ENCODE data around the gene SIAH1.
"Not testable (repeated sequence)": the region's sequence is repeated elsewhere in the genome, so short reads cannot be mapped to it uniquely, and the experiment has no call there.

SIAH1 gene

GRCh38 chr16:48392407-48392806, 7.2 kb upstream of the SIAH1 start:
- DNase-seq = no peak

DNA sequence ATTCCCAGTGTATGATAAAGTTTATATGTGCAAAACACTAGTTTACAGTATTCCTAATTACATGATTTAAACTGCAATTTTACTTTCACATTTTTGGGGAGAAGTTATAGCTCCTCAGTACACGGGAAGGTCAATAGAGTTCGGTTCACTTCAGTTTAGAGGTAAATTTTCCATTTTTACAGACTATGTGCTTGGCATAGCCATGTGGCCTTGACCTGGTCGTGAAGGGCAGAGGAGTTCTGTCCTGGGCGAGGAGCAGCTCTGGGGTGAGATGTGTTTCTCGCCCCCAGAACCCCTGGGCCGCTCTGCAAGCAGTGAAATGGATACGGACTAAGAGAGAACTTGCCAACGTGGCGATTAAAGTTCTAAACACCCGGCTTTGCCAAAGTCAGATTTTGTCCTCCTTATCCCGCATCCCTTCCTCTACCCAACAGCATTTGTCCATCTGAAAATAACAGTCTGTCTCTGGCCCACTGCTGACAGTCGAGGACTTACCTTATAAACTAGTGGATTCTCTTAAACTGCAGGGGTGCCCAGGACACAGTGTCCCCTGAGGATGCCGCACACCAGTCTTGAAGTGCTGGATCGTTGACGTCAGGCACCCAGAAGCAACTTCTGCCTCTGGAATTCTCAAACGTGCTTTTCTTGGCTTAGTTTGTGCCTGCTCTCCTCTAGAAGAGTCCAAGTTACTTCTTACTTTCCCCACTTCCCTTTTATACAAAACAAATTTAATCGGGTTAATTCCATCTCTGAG, 1.5 kb upstream of the SIAH1 start:
- DNase-seq = no peak

DNA sequence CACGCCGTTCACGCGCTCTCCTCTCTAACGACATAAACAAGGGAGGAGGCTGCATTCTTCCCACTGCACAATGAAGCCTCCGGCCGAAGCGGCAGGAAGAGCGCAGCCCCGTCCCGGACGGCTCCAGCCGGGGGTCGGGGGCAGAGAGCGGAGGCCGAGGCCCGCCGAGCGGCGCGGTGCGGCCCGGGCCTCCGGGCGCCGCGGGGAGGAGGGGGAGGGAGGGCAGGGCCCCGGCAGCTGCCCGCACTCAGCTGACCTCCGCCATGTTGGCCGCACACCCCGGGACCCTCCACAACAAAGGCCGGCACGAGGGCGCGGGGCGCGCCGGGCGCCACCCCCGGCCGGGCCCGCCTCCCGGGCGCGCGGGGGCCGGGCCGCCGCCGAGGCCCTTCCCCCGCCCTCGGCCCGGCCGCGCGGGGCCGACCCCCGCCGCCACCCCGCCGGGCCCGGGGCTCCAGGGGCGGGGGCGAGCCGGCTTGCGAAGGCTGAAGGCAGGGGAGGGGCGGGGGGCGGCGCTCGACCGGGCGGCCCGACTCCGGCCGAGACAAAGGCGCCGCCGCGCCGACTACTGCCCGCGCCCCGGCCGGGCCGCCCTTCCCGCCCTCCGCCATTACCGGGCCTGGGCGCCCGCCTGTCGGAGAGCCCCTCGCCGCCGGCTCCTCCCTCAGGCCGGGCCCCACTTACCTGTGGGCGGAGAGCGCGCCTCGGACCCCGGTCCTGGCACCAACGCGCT, 527 bp downstream of the SIAH1 start:
- no peak for DNase-seq

- no peak for DNase-seq
These were observed 1.2 kb downstream of the SIAH1 start for GRCh38 chr16:48383877-48384519.

DNA sequence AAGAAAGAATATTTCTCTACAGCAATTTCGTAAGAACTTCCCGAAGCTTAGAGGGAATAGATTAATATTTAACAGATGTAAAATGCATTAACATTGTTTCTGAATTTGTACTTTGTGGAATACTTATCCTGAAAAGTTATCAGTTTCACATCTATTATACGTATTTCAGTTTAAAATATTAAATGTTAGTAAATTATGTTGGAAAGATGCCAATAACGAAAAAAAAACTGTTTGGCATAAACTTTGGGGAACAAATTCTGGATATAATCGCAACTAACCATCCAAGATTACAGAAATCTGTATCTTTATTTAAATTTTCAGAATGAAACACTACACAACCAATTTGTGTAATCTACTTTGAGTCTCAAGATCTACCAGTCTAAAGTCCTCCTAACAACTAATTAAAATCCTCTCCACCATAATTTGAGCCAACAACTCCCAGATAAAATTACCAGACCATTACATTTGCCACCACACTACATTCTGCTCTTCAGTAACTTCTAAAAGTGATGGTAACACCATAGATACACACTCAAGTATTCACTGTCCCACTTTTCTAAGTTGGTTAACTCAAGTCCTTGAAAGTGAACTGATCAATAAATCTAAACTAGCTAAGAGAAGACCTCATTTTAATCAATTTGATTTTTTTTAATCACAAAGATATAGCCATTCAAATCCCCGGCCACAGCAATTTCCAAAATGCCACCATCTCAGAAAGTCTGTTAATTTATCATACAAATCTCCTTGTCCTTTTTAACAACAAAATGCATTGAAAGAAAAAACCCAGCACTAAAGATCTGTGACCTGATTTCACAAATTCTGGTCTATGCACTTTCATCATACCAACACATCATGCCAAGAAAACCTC, 2.0 kb downstream of the SIAH1 start:
- no peak for DNase-seq

DNA sequence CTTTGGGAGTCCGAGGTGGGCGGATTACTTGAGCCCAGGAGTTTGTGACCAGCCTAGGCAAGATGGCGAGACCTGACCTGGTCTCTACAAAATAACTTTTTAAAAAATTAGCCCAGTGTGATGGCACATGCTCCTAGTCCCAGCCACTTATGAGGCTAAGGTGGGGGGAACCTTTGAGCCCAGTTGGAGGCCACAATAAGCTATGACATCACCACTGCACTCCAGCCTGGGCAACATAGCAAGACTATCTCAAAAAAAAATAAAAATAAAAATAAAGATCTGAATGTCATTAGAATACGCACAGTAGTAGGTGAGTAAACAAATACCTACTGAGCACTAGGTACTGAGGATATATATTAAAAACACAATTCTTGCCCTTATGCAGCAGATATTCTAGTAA, 3.1 kb downstream of the SIAH1 start:
- DNase-seq = no peak

DNA sequence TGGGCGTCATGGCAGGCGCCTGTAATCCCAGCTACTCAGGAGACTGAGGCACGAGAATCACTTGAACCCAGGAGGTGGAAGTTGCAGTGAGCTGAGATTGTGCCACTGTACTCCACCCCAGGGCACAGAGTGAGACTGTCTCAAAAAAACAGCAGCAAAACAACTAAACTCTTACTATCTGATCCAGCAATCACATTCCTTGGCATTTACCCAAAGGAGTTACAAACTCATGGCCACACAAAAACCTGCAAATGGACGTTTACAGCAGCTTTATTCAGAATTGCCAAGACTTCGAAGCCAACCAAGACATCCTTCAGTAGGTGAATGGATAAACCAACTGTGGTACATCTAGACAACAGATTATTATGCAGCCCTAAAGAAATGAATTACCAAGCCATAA, 4.0 kb downstream of the SIAH1 start:
- no peak for DNase-seq

- DNase-seq = no peak
These were observed 6.4 kb downstream of the SIAH1 start for GRCh38 chr16:48378836-48379235.

- DNase-seq = no peak
These were observed 6.9 kb downstream of the SIAH1 start for GRCh38 chr16:48378276-48378675.

DNA sequence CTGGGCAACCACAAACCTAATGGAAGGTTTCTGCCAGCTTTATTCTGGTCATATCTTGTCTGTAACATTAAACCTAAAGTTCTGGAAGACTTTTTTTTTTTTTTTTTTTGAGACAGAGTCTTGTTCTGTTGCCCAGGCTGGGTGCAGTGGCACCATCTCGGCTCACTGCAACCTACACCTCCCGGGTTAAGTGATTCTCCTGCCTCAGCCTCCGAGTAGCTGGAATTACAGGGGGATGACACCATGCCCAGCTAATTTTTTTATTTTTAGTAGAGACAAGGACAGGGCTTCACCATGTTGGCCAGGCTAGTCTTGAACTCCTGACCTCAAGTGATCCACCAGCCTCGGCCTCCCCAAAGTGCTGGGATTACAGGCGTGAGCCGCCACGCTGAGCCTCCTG, 7.9 kb downstream of the SIAH1 start:
- DNase-seq = not testable (repeated sequence)

- no peak for DNase-seq
These were observed 11.0 kb downstream of the SIAH1 start for GRCh38 chr16:48374255-48374654.

DNA sequence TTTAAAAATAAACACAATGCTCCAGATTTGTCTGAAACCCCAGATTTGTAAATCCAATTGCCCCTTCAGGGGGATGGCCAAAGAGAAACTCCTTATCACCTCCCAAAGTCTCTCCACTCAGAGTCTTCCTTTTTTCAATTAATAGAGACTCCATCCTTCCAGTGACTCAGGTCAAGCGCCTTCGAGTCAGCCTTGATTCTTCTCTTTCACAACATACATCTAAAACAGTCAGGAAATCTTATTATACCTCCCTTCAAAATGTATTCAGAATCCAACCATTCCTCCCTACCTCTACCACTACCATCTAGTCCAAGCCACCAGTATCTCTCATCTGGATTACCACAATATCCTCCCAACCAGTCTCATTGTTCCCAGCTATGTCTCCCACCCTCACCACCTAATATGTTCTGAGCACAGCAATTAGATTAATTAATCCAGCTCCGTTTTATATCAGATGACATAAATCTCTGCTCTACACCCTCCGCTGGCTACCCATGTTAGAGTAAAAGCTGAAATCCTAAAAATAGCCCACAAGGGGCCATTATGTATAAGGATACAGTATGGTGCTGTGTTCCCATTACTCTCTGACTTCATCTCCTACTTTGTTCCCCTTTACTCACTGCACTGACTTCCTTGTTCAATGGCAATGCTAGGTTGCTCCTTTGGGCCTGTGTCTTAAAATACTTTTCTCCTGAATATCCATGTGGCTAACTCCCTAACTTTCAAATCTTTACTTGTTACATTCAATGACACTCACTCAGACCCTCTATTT, 11.8 kb downstream of the SIAH1 start:
- no peak for DNase-seq

DNA sequence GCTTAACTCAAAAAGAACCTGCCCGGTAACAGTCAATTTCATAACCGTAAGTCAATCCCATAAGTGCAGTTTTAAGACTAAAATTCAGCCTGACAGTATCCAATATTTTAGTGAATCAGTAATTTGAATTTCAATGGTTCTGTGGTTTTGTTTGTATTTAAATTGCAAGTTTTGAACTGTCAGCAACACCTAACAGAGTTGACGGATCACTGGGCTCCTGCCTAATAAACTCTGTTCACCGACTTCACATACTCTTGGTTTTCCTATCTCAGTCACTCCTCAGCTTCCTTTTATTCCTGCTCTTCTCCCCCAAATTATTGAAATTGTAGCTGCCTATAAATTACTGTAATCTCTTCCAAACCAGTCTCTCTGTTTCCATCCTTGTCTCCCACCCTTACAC, 12.5 kb downstream of the SIAH1 start:
- DNase-seq = no peak

DNA sequence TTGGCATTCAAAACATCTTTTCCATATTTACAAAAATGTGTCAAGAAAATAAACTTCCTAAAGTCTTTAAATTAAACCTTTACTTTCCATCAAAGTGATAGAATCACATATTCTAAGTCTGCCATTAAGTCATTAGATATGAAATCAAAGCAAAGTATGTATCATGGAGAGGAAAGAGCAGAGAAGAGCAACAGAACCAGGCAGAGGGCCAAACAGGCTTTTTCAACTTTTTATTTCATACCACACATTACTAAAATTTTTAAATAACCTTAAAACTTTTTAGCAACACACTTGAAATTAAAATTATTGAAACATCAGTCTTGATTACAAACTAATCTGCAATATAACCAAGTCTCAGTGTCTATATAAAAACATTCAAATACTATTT, 13.8 kb downstream of the SIAH1 start:
- DNase-seq = no peak

DNA sequence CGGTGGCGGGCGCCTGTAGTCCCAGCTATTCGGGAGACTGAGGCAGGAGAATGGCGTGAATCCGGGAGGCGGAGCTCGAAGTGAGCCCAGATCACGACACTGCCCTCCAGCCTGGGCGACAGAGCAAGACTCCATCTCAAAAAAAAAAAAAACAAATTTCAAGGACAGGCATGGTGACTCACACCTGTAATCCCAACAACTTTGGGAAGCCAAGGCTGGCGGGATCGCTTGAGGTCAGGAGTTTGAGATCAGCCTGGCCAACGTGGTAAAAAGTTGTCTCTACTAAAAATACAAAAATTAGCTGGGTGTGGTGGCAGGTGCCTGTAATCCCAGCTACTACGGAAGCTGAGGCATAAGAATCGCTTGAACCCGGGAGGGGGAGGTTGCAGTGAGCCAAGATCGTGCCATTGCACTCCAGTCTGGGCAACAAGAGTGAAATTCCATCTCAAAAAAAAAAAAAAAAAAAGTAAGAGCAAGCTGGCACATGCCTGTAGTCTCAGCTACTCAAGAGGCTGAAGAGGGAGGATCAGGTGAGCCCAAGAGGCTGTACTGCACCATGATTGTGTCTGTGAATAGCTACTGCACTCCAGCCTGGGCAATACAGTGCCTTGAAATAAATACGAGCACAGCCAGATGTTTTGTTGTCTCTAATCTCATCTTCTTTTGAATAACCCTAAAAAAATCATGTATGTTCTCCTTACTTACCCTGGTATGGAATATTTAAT, 14.4 kb downstream of the SIAH1 start:
- not testable (repeated sequence) for DNase-seq

DNA sequence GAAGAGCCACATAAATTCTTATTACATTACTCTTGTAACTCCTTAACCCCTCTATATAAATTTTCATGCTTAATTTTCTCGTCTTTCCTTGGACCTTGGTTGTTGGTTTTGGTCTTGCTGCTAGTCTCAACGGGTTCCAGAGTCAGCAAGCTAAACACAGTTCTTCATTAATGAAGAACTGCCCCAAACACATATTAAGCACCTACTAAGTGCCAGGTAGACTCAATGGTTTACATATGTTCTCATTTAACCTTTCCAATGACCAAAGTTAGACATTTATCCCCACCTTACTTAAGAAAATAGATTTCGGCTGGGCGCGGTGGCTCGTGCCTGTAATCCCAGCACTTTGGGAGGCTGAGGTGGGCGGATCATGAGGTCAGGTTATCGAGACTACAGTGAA, 15.0 kb downstream of the SIAH1 start:
- DNase-seq = no peak

DNA sequence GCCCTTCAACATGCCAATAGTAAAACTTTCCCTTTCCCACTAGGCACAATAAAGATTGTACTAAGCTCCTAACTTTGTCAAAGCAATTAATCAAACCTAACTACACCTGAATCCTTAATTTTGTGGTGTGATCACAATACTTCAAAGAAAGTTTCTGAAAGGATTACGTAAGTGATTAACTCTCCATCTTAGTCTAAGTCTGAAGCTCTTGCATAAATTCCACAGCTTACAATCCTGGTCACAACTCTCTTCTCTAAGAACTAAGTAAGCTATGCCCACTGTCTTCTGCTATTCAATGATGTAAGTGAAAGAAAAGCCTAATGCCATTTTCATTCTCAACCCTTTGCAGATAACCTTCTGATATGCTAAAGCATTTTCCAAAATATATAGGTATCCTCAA, 15.4 kb downstream of the SIAH1 start:
- no peak for DNase-seq

DNA sequence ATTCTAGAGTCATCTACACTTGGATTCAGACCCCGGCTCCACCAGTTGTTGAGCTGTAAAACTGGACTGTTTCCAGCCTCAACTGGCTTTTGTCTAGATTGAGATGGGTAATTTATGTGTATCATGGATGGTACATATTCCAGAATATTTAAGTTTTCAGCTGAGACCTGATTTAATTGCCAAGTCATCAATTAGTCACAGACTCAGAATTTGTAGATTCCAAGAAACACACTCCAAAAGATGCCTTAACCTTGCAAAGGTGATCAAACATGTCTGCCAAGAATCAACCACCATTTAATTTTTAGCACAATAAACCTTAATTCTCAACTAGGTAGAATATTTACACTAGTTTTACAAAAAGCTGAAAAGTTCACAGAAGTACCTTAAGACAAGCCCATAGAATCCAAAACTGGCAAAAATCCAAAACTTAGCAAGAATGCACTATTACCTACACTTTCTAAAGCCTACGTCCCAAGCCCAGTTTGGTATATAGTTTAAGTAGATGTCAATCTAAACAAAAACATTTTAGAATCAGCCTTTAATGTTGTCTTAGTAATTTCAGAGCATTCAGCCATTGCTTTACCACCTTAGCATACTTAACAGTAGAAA, 17.7 kb downstream of the SIAH1 start:
- no peak for DNase-seq

- DNase-seq = no peak
These were observed 18.8 kb downstream of the SIAH1 start for GRCh38 chr16:48366165-48367093.

GRCh38 chr16:48365601-48366164, 19.5 kb downstream of the SIAH1 start:
- DNase-seq = no peak
